ENCODE data around the gene TESK2. TPM values are rescaled to one million over a fixed set of nuclear protein-coding genes. Genes with fewer than 3 reads are reported as not detected.
"Not testable (repeated sequence)": the region's sequence is repeated elsewhere in the genome, so short reads cannot be mapped to it uniquely, and the experiment has no call there.

TESK2 gene
- total RNA-seq, 5 donors from 2014 or later (not counting 1 experiment from before 2014, with no cell fraction given): 4.3 to 7.9 (median 5.5) TPM

GRCh38 chr1:45493116-45493697 lies 2.2 kb upstream of the TESK2 start:
- Mint-ChIP-seq H3K36me3 (no peaks in the 10 kb centered on the region), H3K27ac (no peak overlapping the region), H3K4me1 (peaks cover 5 to 7% (median 7%) of the 10 kb centered on the region in 3 donors), H3K27me3 (no peaks in the 10 kb centered on the region), H3K9me3 (no peaks in the 10 kb centered on the region), H3K4me3 (peak overlapping the region in 2 of 3 donors; percentile 26 to 38)
- peaks cover 2 to 19% of the 10 kb centered on the region in 2 experiments for H3K4me1 ChIP-seq (ENCODE audit: control insufficient read depth in 1 of 2, extremely low read depth in 1 of 2, insufficient read depth in 2 of 2, low read length in 2 of 2)
- no peaks in the 10 kb centered on the region for H3K27me3 ChIP-seq (replicated peaks in 1 of 2; ENCODE audit: control insufficient read depth in 2 of 2, extremely low read depth in 1 of 2, insufficient read depth in 2 of 2, low read length in 1 of 2)
- H3K27ac ChIP-seq (ENCODE audit: low read length): no peak overlapping the region
- H3K36me3 ChIP-seq (ENCODE audit: control insufficient read depth in 2 of 2, extremely low read depth in 1 of 2, insufficient read depth in 1 of 2, low read length in 1 of 2): peaks cover 4 to 8% of the 10 kb centered on the region in 2 donors
- WGBS (ENCODE audit: insufficient coverage): 20% methylated on average over 1 of the region's 2 CpGs
- DNase-seq: peak in 31 of 35 experiments; percentile 6 to 77 (median 37)
- no peak for ATAC-seq (replicated peaks in 1 of 4)
- no peaks in the 10 kb centered on the region for H3K9me3 ChIP-seq
- CTCF ChIA-PET: interaction anchor here (0.6 to 5.0 kb wide), 21 partner anchors 51 to 819 kb away, joined by 3 to 85 read pairs (median 4); partner anchors contain the start of genes ARMH1 (in 1 of the 2), HECTD3 (in 1 of the 2), MUTYH (in 1 of the 2) and TMEM53 (in 1 of the 2)
- no peak overlapping the region for H3K4me3 ChIP-seq (ENCODE audit: control insufficient read depth in 1 of 2, extremely low read depth in 1 of 2, low read length in 1 of 2)
- POLR2A ChIA-PET: interaction anchor here (0.6 to 2.6 kb wide), 7 partner anchors 8 to 683 kb away, joined by 3 to 14 read pairs (median 3); partner anchors contain the start of genes HECTD3 (in 1 of the 2), MUTYH (in 1 of the 2) and TOE1 (in 1 of the 2)

GRCh38 chr1:45492691-45493090 lies 1.7 kb upstream of the TESK2 start:
- Mint-ChIP-seq H3K4me1 (peaks cover 6 to 8% (median 7%) of the 10 kb centered on the region in 3 donors), H3K36me3 (no peaks in the 10 kb centered on the region), H3K27me3 (no peaks in the 10 kb centered on the region), H3K9me3 (no peaks in the 10 kb centered on the region), H3K27ac (no peak overlapping the region), H3K4me3 (no peak overlapping the region)
- ATAC-seq (replicated peaks in 1 of 4): no peak
- Histone ChIP-seq H3K9me3 (no peaks in the 10 kb centered on the region), H3K36me3 (ENCODE audit: control insufficient read depth in 2 of 2, extremely low read depth in 1 of 2, insufficient read depth in 1 of 2, low read length in 1 of 2) (peaks cover 4 to 8% of the 10 kb centered on the region in 2 donors), H3K4me1 (ENCODE audit: control insufficient read depth in 1 of 2, extremely low read depth in 1 of 2, insufficient read depth in 2 of 2, low read length in 2 of 2) (peaks cover 2 to 19% of the 10 kb centered on the region in 2 experiments), H3K27ac (ENCODE audit: low read length) (no peak overlapping the region), H3K27me3 (replicated peaks in 1 of 2; ENCODE audit: control insufficient read depth in 2 of 2, extremely low read depth in 1 of 2, insufficient read depth in 2 of 2, low read length in 1 of 2) (no peaks in the 10 kb centered on the region), H3K4me3 (ENCODE audit: control insufficient read depth in 1 of 2, extremely low read depth in 1 of 2, low read length in 1 of 2) (no peak overlapping the region)
- no peak for DNase-seq
- 100% methylated on average over 1 of the region's 3 CpGs for WGBS (ENCODE audit: insufficient coverage)
- ChIA-PET CTCF (interaction anchor here (0.6 to 5.0 kb wide), 20 partner anchors 52 to 818 kb away, joined by 3 to 85 read pairs (median 4); partner anchors contain the start of genes ARMH1 (in 1 of the 2), HECTD3 (in 1 of the 2), MUTYH (in 1 of the 2) and TMEM53 (in 1 of the 2)), POLR2A (interaction anchor here (0.6 to 2.6 kb wide), 8 partner anchors 9 to 683 kb away, joined by 3 to 14 read pairs (median 3); partner anchors contain the start of genes HECTD3 (in 1 of the 2), MUTYH (in 1 of the 2) and TOE1 (in 1 of the 2))

GRCh38 chr1:45491487-45492260 lies 711 bp upstream of the TESK2 start:
- Mint-ChIP-seq H3K4me3 (no peak overlapping the region), H3K27ac (no peak overlapping the region), H3K9me3 (no peaks in the 10 kb centered on the region), H3K27me3 (no peaks in the 10 kb centered on the region), H3K4me1 (peaks cover 6 to 13% (median 9%) of the 10 kb centered on the region in 3 donors), H3K36me3 (no peaks in the 10 kb centered on the region)
- H3K36me3 ChIP-seq (ENCODE audit: control insufficient read depth in 2 of 2, extremely low read depth in 1 of 2, insufficient read depth in 1 of 2, low read length in 1 of 2): peaks cover 4 to 8% of the 10 kb centered on the region in 2 donors
- H3K4me1 ChIP-seq (ENCODE audit: control insufficient read depth in 1 of 2, extremely low read depth in 1 of 2, insufficient read depth in 2 of 2, low read length in 2 of 2): peaks cover 2 to 19% of the 10 kb centered on the region in 2 experiments
- H3K27me3 ChIP-seq (replicated peaks in 1 of 2; ENCODE audit: control insufficient read depth in 2 of 2, extremely low read depth in 1 of 2, insufficient read depth in 2 of 2, low read length in 1 of 2): no peaks in the 10 kb centered on the region
- peak overlapping the region in 1 of 2 donors; percentile 66 for H3K4me3 ChIP-seq (ENCODE audit: control insufficient read depth in 1 of 2, extremely low read depth in 1 of 2, low read length in 1 of 2)
- WGBS (ENCODE audit: insufficient coverage): 53% methylated on average over 16 of the region's 19 CpGs
- no peaks in the 10 kb centered on the region for H3K9me3 ChIP-seq
- ChIA-PET POLR2A (interaction anchor here (0.6 to 2.6 kb wide), 7 partner anchors 8 to 371 kb away, joined by 3 to 14 read pairs (median 3); partner anchors contain the start of genes CCDC163 (in 1 of the 2), MMACHC (in 1 of the 2), MUTYH (in 1 of the 2) and PRDX1 (in 1 of the 2)), CTCF (interaction anchor here (0.6 to 5.0 kb wide), 21 partner anchors 9 to 764 kb away, joined by 3 to 85 read pairs (median 4); partner anchors contain the start of genes AKR1A1 (in 1 of the 2), CCDC163 (in 1 of the 2), GPBP1L1 (in 1 of the 2) and HECTD3 (in 1 of the 2))
- peak overlapping the region; percentile 67 for H3K27ac ChIP-seq (ENCODE audit: low read length)
- ATAC-seq (replicated peaks in 1 of 4): no peak
- DNase-seq: no peak

GRCh38 chr1:45490121-45490625 lies 790 bp downstream of the TESK2 start:
- Mint-ChIP-seq H3K4me3 (no peak overlapping the region), H3K27me3 (no peaks in the 10 kb centered on the region), H3K4me1 (peaks cover 6 to 13% (median 9%) of the 10 kb centered on the region in 3 donors), H3K9me3 (no peaks in the 10 kb centered on the region), H3K36me3 (no peaks in the 10 kb centered on the region), H3K27ac (no peak overlapping the region)
- no peak for ATAC-seq (replicated peaks in 1 of 4)
- H3K27me3 ChIP-seq (replicated peaks in 1 of 2; ENCODE audit: control insufficient read depth in 2 of 2, extremely low read depth in 1 of 2, insufficient read depth in 2 of 2, low read length in 1 of 2): no peaks in the 10 kb centered on the region
- H3K4me1 ChIP-seq (ENCODE audit: control insufficient read depth in 1 of 2, extremely low read depth in 1 of 2, insufficient read depth in 2 of 2, low read length in 2 of 2): peaks cover 2 to 19% of the 10 kb centered on the region in 2 experiments
- no peak overlapping the region for H3K27ac ChIP-seq (ENCODE audit: low read length)
- H3K4me3 ChIP-seq (ENCODE audit: control insufficient read depth in 1 of 2, extremely low read depth in 1 of 2, low read length in 1 of 2): peak overlapping the region; percentile 66 to 68
- ChIA-PET POLR2A (interaction anchor here (0.5 to 1.2 kb wide), 5 partner anchors 57 to 742 kb away, joined by 3 to 18 read pairs (median 4); no protein-coding TSS in a partner anchor), CTCF (interaction anchor here in 1 of 2 donors (1.3 to 5.0 kb wide), 7 partner anchors 11 to 479 kb away, joined by 4 to 85 read pairs (median 21); partner anchors contain the start of genes CCDC163, HECTD3, MMACHC and MUTYH)
- no peaks in the 10 kb centered on the region for H3K9me3 ChIP-seq
- H3K36me3 ChIP-seq (ENCODE audit: control insufficient read depth in 2 of 2, extremely low read depth in 1 of 2, insufficient read depth in 1 of 2, low read length in 1 of 2): peaks cover 2 to 5% of the 10 kb centered on the region in 2 donors
- 0% methylated on average over 14 of the region's 17 CpGs for WGBS (ENCODE audit: insufficient coverage)
- peak in 1 of 35 experiments; percentile 4 for DNase-seq

GRCh38 chr1:45489379-45489778 lies 1.6 kb downstream of the TESK2 start:
- H3K36me3 ChIP-seq (ENCODE audit: control insufficient read depth in 2 of 2, extremely low read depth in 1 of 2, insufficient read depth in 1 of 2, low read length in 1 of 2); ATAC-seq (replicated peaks in 1 of 4); DNase-seq; H3K4me3 ChIP-seq (ENCODE audit: control insufficient read depth in 1 of 2, extremely low read depth in 1 of 2, low read length in 1 of 2); H3K27me3 Mint-ChIP-seq; H3K27me3 ChIP-seq (replicated peaks in 1 of 2; ENCODE audit: control insufficient read depth in 2 of 2, extremely low read depth in 1 of 2, insufficient read depth in 2 of 2, low read length in 1 of 2); H3K9me3 ChIP-seq; H3K4me3 Mint-ChIP-seq; H3K36me3 Mint-ChIP-seq; H3K9me3 Mint-ChIP-seq; H3K27ac ChIP-seq (ENCODE audit: low read length): not testable (repeated sequence)
- H3K4me1 ChIP-seq (ENCODE audit: control insufficient read depth in 1 of 2, extremely low read depth in 1 of 2, insufficient read depth in 2 of 2, low read length in 2 of 2): peaks cover 2 to 19% of the 10 kb centered on the region in 2 experiments
- WGBS (ENCODE audit: insufficient coverage): 33% methylated on average over 9 of the region's 14 CpGs
- Mint-ChIP-seq H3K4me1 (peaks cover 6 to 13% (median 9%) of the 10 kb centered on the region in 3 donors), H3K27ac (peak overlapping the region in 1 of 2 donors; percentile 65)
- POLR2A ChIA-PET: interaction anchor here (0.5 to 0.6 kb wide), 3 partner anchors 57 to 741 kb away, joined by 3 to 18 read pairs (median 6); no protein-coding TSS in a partner anchor
- CTCF ChIA-PET: interaction anchor here (0.6 to 5.0 kb wide), 3 partner anchors 89 to 130 kb away, joined by 4 to 85 read pairs (median 4); no protein-coding TSS in a partner anchor
